Airway epithelial cell (primary cell): ENCODE data around the gene CCDC169. TPM values are rescaled to one million over a fixed set of nuclear protein-coding genes. Genes with fewer than 3 reads are reported as not detected.

Source experiments
- total RNA-seq: library from RNA; depleted of rRNA; stranded (reverse); fragments of >200 nt; gene quantifications from 2 replicates; pipeline ENCODE4 v1.2.3, GENCODE V29; 2015

CCDC169 gene
- total RNA-seq, result 0.46 and 1.2 TPM in 2 replicates

GRCh38 chr13:36297366-36298338 is at the start of gene CCDC169:
TSS of gene CCDC169 (minus strand) at chr13:36297814. CDS start at chr13:36297719, 95 bp downstream.

GRCh38 chr13:36346222-36347083 is 48.8 kb upstream of the CCDC169 start, which contains the start of gene SPART:
TSS of gene SPART (minus strand) at chr13:36346394. CDS start at chr13:36335830, 10,564 bp downstream.

GRCh38 chr13:36214163-36214921 is 83.3 kb downstream of the CCDC169 start, which contains the start of gene SOHLH2:
TSS of gene SOHLH2 (minus strand) at chr13:36214556. CDS start at chr13:36214526, 30 bp downstream.

Other genes starting within 250 kb of the CCDC169 start
- gene DCLK1, start 166.4 kb downstream of the CCDC169 start, total RNA-seq, result 0.14 TPM in 1 of 2 replicates, not detected in the other
- 0.07 TPM in 1 of 2 replicates, not detected in the other for gene SOHLH2, start 83.3 kb downstream of the CCDC169 start, total RNA-seq
- gene SPART, start 48.6 kb upstream of the CCDC169 start, total RNA-seq, result 15.6 and 26.4 TPM in 2 replicates
- gene CCNA1, start 134.7 kb upstream of the CCDC169 start, total RNA-seq, result 10.0 and 11.1 TPM in 2 replicates